DOHH2 (cell line): ENCODE data around the gene CAPRIN1.
A peak's percentile ranks its signal among the peaks of the same experiment; 100 is the strongest.

ENCODE experiments used
- H3F3A ChIP-seq: fragments of 200-600 bp; sonication (generic), shearing (Covaris generic); 2 replicates; pipeline ENCODE4 v1.6.0; 2016; ENCODE audit warnings: antibody characterized with exemption, mild to moderate bottlenecking; ENCODE audit not compliant: control insufficient read depth, insufficient read depth
- H3K27ac ChIP-seq: fragments of 200-600 bp; sonication (generic); 2 replicates; pipeline ENCODE4 v1.5.1; 2014; ENCODE audit warnings: low read depth, mild to moderate bottlenecking, low read length, moderate library complexity
- H3K27me3 ChIP-seq: fragments of 200-600 bp; sonication (generic); 2 replicates; pipeline ENCODE4 v1.6.1; 2014; ENCODE audit warnings: mild to moderate bottlenecking, low read length, mixed read lengths; ENCODE audit not compliant: control insufficient read depth
- H3K36me3 ChIP-seq: fragments of 200-600 bp; sonication (generic); 2 replicates; pipeline ENCODE4 v1.6.1; 2014; ENCODE audit warnings: mild to moderate bottlenecking, low read length, moderate library complexity, mixed read lengths; ENCODE audit not compliant: control insufficient read depth
- H3K4me1 ChIP-seq: fragments of 200-600 bp; sonication (generic); 2 replicates; pipeline ENCODE4 v1.6.1; 2014; ENCODE audit warnings: mild to moderate bottlenecking, low read length, mixed read lengths; ENCODE audit not compliant: control insufficient read depth
- H3K4me2 ChIP-seq: fragments of 200-600 bp; sonication (generic); 2 replicates; pipeline ENCODE4 v1.6.0; 2014; ENCODE audit warnings: mild to moderate bottlenecking, low read length, moderate library complexity
- H3K4me3 ChIP-seq: fragments of 200-600 bp; sonication (generic); 2 replicates; pipeline ENCODE4 v1.5.1; 2014; ENCODE audit warnings: mild to moderate bottlenecking, low read length, mixed read lengths
- H3K79me2 ChIP-seq: fragments of 200-600 bp; sonication (generic); 2 replicates; pipeline ENCODE4 v1.6.1; 2014; ENCODE audit warnings: mild to moderate bottlenecking, low read length, mixed read lengths; ENCODE audit not compliant: control insufficient read depth
- H3K9me2 ChIP-seq: fragments of 200-600 bp; sonication (generic); replicated peaks from 2 replicates; pipeline ENCODE4 v1.6.1; 2014; ENCODE audit warnings: mild to moderate bottlenecking, low read length, mixed read lengths; ENCODE audit not compliant: control insufficient read depth
- H3K9me3 ChIP-seq: fragments of 200-600 bp; sonication (generic); 2 replicates; pipeline ENCODE4 v1.6.1; 2014; ENCODE audit warnings: antibody characterized with exemption, low read length, mixed read lengths; ENCODE audit not compliant: control insufficient read depth, insufficient read depth
- H4K20me1 ChIP-seq: fragments of 200-600 bp; sonication (generic); 2 replicates; pipeline ENCODE4 v1.6.0; 2014; ENCODE audit warnings: low read depth, mild to moderate bottlenecking, antibody characterized with exemption, low read length, moderate library complexity; ENCODE audit not compliant: control insufficient read depth, insufficient read depth
- EZH2phosphoT487 ChIP-seq: fragments of 200-600 bp; sonication (generic); IDR thresholded peaks from 2 replicates; pipeline ENCODE4 v1.6.1; 2017; ENCODE audit warnings: borderline replicate concordance, mild to moderate bottlenecking, antibody characterized with exemption, low read length, moderate library complexity, mixed read lengths
- TF ChIP-seq, protein P1 (sequence below): fragments of 200-600 bp; sonication (generic); IDR thresholded peaks from one replicate; pipeline ENCODE4 v1.5.1; 2014; ENCODE audit warnings: antibody characterized with exemption, mild to moderate bottlenecking, low read depth, low read length; ENCODE audit not compliant: poor library complexity, severe bottlenecking

CAPRIN1 gene

DNA sequence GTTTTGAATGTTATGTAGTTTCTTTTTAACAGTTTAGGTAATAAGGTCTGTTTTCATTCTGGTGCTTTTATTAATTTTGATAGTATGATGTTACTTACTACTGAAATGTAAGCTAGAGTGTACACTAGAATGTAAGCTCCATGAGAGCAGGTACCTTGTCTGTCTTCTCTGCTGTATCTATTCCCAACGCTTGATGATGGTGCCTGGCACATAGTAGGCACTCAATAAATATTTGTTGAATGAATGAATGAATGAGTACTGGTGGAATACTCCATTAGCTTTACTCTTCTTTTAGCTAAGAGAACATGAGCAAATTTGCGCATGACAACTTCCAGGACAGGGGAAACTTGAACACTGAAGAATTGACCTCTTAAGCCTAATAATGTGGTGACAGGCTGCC lies 47.3 kb downstream of the CAPRIN1 start:
- Histone ChIP-seq H3K36me3 (peaks cover 92% of the 10 kb centered on the region), H3K9me3 (no peaks in the 10 kb centered on the region), H3K27ac (no peak overlapping the region), H3K27me3 (no peaks in the 10 kb centered on the region), H3K4me2 (no peak overlapping the region), H3K9me2 (no peaks in the 10 kb centered on the region), H3K79me2 (no peaks in the 10 kb centered on the region), H3K4me1 (peaks cover 48% of the 10 kb centered on the region), H4K20me1 (no peaks in the 10 kb centered on the region), H3K4me3 (no peak overlapping the region), H3F3A (peaks cover 63% of the 10 kb centered on the region)
- TF ChIP-seq EZH2phosphoT487: no peak

DNA sequence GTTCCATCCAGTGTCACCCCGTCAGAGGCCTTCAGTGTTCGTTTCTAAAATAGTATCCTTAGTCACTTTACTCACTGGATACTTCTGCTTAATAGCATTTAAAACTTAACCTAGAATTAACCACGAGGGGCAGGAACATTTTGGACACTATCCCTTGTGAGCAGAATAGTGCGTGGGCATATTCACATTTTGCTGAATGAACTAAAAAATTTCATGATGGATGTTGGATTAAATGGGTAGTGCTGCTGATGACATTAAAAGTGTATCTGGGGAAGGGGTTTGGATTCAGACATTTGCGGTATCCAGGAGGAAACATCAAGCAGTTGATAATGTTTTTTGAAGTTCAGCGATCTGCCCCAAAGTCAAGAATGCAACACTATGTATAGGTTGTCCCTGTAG lies 53.1 kb downstream of the CAPRIN1 start:
- Histone ChIP-seq H4K20me1 (no peaks in the 10 kb centered on the region), H3K27ac (peak overlapping the region; percentile 87), H3K4me2 (peak overlapping the region; percentile 91), H3K9me3 (no peaks in the 10 kb centered on the region), H3K9me2 (no peaks in the 10 kb centered on the region), H3F3A (peaks cover 48% of the 10 kb centered on the region), H3K79me2 (peaks cover 45% of the 10 kb centered on the region), H3K4me1 (peaks cover 66% of the 10 kb centered on the region), H3K36me3 (peaks cover 74% of the 10 kb centered on the region), H3K27me3 (no peaks in the 10 kb centered on the region), H3K4me3 (peak overlapping the region; percentile 89)
- no peak for TF ChIP-seq EZH2phosphoT487
- TF ChIP-seq, protein P1, sequence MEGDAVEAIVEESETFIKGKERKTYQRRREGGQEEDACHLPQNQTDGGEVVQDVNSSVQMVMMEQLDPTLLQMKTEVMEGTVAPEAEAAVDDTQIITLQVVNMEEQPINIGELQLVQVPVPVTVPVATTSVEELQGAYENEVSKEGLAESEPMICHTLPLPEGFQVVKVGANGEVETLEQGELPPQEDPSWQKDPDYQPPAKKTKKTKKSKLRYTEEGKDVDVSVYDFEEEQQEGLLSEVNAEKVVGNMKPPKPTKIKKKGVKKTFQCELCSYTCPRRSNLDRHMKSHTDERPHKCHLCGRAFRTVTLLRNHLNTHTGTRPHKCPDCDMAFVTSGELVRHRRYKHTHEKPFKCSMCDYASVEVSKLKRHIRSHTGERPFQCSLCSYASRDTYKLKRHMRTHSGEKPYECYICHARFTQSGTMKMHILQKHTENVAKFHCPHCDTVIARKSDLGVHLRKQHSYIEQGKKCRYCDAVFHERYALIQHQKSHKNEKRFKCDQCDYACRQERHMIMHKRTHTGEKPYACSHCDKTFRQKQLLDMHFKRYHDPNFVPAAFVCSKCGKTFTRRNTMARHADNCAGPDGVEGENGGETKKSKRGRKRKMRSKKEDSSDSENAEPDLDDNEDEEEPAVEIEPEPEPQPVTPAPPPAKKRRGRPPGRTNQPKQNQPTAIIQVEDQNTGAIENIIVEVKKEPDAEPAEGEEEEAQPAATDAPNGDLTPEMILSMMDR: no peak

DNA sequence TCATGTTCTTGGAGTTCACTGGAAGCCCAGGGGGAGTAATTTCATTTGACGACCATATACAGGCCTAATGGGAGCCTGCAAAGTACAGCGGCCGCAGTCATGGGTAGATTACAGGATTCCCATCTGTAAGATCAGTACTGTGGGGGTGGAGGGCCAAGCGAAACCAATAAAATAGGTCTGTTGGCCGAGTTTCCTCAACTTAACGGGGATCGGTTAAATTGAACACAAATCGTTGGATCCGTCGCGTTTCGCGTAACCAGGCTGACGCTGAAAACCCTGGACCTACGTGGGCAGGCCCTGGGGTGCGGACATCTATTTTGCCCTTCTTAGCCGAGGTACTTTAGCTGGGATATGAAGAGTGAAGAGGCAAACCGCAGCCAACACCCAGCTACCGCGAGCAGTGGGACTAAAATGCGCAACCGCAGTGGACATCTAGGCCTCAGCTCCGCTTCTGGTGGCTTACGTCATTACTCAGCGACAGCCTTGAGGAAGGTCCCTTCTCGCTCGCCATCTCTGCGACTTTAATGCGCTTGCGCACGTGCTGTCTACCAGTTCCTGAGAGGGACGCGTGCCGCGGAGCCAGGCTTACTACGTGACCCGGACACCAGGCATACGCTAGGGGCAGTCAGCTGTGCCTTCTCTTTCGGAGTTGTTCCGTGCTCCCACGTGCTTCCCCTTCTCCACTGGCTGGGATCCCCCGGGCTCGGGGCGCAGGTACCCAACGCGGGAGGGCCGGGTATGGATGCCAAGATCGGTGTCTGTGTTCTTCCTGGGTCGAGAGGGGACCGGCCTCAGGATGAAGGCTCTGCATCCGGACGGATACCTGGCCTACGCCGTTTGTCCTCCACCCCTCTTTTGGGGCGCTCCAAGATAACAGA lies 53.8 kb downstream of the CAPRIN1 start, which contains the start of gene NAT10:
Gene NAT10 (plus strand): TSS at position 551 of the 878 bp plus-strand sequence. CDS start 2,597 bp downstream, outside the sequence.
- Histone ChIP-seq H3K4me2 (peak within 1 kb of the TSS; percentile 91), H3K36me3 (peaks cover 74% of the 10 kb centered on the region), H3K4me1 (peaks cover 60% of the 10 kb centered on the region), H3K27me3 (no peaks in the 10 kb centered on the region), H4K20me1 (no peaks in the 10 kb centered on the region), H3K9me2 (no peaks in the 10 kb centered on the region), H3F3A (peaks cover 45% of the 10 kb centered on the region), H3K9me3 (no peaks in the 10 kb centered on the region), H3K27ac (peak within 1 kb of the TSS; percentile 87), H3K4me3 (peak within 1 kb of the TSS; percentile 89), H3K79me2 (peaks cover 51% of the 10 kb centered on the region)
- TF ChIP-seq EZH2phosphoT487: no peak
- TF ChIP-seq, protein P1: no peak

DNA sequence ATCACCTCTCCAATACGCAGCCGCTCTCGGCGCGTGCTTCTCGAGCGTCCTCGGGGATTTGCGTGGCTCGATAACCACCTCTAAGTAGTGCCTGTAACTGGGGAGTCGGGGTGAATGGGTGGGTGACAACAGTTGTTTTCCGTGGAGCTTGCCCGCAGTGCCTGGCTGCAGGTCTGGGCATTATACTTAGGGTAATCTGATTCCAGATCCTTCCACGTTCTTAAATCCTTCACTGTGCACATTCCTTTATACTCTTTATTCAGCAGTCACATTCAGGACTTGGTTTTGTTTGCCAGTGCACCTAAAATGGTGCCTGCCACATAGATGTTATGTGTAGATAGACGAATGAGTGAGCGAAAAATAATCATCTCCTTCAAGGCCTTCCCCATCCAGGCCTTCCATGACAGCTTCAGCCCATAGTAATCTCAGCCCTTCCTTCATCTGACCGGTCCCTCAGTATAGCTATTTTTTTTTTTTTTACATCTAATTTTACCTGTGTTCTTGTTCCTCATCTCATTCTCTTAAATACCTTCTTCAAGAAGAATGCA lies 54.5 kb downstream of the CAPRIN1 start:
- TF ChIP-seq, protein P1: no peak
- TF ChIP-seq EZH2phosphoT487: no peak
- peak overlapping the region; percentile 89 for H3K4me3 ChIP-seq
- H3F3A ChIP-seq: peaks cover 40% of the 10 kb centered on the region
- H3K4me1 ChIP-seq: peaks cover 56% of the 10 kb centered on the region
- peak overlapping the region; percentile 87 for H3K27ac ChIP-seq
- H3K36me3 ChIP-seq: peaks cover 76% of the 10 kb centered on the region
- no peaks in the 10 kb centered on the region for H3K9me2 ChIP-seq
- peak overlapping the region; percentile 91 for H3K4me2 ChIP-seq
- no peaks in the 10 kb centered on the region for H3K9me3 ChIP-seq
- no peaks in the 10 kb centered on the region for H3K27me3 ChIP-seq
- no peaks in the 10 kb centered on the region for H4K20me1 ChIP-seq
- peaks cover 53% of the 10 kb centered on the region for H3K79me2 ChIP-seq
